Activated CD4-positive, CD25-positive, alpha-beta regulatory T cell (primary cell): ENCODE results near the gene LTA.

ENCODE experiments used
- DNase-seq, 4 experiments: peaks; one replicate each; lab custom pipeline; 2025; lab: John Stamatoyannopoulos, UW

LTA gene

DNA sequence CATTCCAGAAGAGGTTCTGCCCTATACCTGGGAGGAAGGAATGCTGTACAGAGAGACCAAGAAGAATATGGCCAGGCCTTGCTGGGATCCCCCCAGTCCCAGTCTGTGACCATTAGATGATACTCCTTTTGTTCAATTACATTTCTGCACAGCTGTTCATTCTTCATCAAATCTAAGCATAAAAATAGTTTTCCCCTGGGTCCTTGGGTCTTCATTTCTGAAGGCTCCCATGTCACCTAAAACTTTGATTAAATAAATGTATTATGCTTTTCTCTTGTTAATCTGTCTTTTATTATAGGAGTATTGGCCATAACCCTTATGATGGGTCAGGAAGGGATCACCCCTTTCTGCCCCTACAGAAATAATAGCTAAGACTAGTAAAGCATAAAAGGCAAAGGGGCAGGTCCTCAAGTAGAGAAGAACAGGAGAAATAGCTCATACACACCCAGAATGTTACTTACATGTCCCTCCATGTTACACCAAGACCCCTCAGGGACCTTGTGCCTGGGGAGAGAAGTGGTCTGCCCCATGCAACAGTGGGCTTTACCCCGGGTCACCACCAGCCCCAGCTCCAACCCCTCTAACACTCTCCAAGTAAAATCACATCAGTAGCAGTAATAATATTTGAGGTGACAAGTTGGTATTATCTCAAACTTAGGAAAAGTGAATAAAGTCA lies 2.1 kb upstream of the LTA start:
- no peak for DNase-seq

DNA sequence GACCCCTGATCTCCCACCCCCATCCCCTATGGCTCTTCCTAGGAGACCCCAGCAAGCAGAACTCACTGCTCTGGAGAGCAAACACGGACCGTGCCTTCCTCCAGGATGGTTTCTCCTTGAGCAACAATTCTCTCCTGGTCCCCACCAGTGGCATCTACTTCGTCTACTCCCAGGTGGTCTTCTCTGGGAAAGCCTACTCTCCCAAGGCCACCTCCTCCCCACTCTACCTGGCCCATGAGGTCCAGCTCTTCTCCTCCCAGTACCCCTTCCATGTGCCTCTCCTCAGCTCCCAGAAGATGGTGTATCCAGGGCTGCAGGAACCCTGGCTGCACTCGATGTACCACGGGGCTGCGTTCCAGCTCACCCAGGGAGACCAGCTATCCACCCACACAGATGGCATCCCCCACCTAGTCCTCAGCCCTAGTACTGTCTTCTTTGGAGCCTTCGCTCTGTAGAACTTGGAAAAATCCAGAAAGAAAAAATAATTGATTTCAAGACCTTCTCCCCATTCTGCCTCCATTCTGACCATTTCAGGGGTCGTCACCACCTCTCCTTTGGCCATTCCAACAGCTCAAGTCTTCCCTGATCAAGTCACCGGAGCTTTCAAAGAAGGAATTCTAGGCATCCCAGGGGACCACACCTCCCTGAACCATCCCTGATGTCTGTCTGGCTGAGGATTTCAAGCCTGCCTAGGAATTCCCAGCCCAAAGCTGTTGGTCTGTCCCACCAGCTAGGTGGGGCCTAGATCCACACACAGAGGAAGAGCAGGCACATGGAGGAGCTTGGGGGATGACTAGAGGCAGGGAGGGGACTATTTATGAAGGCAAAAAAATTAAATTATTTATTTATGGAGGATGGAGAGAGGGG lies 1.4 kb downstream of the LTA start:
- DNase-seq, result no peak

DNA sequence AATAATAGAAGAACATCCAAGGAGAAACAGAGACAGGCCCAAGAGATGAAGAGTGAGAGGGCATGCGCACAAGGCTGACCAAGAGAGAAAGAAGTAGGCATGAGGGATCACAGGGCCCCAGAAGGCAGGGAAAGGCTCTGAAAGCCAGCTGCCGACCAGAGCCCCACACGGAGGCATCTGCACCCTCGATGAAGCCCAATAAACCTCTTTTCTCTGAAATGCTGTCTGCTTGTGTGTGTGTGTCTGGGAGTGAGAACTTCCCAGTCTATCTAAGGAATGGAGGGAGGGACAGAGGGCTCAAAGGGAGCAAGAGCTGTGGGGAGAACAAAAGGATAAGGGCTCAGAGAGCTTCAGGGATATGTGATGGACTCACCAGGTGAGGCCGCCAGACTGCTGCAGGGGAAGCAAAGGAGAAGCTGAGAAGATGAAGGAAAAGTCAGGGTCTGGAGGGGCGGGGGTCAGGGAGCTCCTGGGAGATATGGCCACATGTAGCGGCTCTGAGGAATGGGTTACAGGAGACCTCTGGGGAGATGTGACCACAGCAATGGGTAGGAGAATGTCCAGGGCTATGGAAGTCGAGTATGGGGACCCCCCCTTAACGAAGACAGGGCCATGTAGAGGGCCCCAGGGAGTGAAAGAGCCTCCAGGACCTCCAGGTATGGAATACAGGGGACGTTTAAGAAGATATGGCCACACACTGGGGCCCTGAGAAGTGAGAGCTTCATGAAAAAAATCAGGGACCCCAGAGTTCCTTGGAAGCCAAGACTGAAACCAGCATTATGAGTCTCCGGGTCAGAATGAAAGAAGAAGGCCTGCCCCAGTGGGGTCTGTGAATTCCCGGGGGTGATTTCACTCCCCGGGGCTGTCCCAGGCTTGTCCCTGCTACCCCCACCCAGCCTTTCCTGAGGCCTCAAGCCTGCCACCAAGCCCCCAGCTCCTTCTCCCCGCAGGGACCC lies 2.3 kb downstream of the LTA start:
- no peak for DNase-seq

DNA sequence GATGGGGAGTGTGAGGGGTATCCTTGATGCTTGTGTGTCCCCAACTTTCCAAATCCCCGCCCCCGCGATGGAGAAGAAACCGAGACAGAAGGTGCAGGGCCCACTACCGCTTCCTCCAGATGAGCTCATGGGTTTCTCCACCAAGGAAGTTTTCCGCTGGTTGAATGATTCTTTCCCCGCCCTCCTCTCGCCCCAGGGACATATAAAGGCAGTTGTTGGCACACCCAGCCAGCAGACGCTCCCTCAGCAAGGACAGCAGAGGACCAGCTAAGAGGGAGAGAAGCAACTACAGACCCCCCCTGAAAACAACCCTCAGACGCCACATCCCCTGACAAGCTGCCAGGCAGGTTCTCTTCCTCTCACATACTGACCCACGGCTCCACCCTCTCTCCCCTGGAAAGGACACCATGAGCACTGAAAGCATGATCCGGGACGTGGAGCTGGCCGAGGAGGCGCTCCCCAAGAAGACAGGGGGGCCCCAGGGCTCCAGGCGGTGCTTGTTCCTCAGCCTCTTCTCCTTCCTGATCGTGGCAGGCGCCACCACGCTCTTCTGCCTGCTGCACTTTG lies 3.3 kb downstream of the LTA start, which contains the start of gene TNF:
TNF (plus strand) TSS at position 231 of the 567 bp plus-strand sequence; CDS start at position 408, 177 bp downstream.
- DNase-seq, result peak in 2 of 4 experiments; percentile 68 to 72

DNA sequence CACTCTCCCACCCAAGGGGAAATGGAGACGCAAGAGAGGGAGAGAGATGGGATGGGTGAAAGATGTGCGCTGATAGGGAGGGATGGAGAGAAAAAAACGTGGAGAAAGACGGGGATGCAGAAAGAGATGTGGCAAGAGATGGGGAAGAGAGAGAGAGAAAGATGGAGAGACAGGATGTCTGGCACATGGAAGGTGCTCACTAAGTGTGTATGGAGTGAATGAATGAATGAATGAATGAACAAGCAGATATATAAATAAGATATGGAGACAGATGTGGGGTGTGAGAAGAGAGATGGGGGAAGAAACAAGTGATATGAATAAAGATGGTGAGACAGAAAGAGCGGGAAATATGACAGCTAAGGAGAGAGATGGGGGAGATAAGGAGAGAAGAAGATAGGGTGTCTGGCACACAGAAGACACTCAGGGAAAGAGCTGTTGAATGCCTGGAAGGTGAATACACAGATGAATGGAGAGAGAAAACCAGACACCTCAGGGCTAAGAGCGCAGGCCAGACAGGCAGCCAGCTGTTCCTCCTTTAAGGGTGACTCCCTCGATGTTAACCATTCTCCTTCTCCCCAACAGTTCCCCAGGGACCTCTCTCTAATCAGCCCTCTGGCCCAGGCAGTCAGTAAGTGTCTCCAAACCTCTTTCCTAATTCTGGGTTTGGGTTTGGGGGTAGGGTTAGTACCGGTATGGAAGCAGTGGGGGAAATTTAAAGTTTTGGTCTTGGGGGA lies 4.0 kb downstream of the LTA start:
- no peak for DNase-seq

DNA sequence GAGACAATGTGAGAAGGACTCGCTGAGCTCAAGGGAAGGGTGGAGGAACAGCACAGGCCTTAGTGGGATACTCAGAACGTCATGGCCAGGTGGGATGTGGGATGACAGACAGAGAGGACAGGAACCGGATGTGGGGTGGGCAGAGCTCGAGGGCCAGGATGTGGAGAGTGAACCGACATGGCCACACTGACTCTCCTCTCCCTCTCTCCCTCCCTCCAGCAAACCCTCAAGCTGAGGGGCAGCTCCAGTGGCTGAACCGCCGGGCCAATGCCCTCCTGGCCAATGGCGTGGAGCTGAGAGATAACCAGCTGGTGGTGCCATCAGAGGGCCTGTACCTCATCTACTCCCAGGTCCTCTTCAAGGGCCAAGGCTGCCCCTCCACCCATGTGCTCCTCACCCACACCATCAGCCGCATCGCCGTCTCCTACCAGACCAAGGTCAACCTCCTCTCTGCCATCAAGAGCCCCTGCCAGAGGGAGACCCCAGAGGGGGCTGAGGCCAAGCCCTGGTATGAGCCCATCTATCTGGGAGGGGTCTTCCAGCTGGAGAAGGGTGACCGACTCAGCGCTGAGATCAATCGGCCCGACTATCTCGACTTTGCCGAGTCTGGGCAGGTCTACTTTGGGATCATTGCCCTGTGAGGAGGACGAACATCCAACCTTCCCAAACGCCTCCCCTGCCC lies 4.9 kb downstream of the LTA start:
- peak in 1 of 4 experiments; percentile 26 for DNase-seq

DNA sequence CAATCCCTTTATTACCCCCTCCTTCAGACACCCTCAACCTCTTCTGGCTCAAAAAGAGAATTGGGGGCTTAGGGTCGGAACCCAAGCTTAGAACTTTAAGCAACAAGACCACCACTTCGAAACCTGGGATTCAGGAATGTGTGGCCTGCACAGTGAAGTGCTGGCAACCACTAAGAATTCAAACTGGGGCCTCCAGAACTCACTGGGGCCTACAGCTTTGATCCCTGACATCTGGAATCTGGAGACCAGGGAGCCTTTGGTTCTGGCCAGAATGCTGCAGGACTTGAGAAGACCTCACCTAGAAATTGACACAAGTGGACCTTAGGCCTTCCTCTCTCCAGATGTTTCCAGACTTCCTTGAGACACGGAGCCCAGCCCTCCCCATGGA lies 5.5 kb downstream of the LTA start:
- no peak for DNase-seq

DNA sequence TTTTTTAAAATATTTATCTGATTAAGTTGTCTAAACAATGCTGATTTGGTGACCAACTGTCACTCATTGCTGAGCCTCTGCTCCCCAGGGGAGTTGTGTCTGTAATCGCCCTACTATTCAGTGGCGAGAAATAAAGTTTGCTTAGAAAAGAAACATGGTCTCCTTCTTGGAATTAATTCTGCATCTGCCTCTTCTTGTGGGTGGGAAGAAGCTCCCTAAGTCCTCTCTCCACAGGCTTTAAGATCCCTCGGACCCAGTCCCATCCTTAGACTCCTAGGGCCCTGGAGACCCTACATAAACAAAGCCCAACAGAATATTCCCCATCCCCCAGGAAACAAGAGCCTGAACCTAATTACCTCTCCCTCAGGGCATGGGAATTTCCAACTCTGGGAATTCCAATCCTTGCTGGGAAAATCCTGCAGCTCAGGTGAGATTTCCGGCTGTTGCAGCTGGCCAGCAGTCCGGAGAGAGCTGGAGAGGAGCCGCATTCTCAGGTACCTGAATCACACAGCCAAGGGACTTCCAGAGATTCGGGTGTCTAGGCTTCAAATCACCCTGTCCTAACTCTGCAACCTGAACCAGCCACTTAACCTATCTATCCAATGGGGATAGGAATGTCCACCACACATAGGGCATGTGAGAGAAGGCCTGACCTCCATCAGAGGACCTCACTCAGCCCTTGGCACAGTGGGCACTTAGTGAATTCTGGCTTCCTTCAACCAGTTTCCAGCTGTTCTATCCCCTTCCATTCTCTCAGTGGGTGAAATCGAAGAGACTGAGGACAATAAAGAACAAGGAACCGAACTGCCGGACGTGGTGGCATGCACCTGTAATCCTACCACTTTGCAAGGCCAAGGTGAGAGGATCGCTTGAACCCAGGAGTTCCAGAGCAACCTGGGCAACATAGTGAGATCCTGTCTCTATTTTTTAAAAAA lies 6.4 kb downstream of the LTA start:
- no peak for DNase-seq

DNA sequence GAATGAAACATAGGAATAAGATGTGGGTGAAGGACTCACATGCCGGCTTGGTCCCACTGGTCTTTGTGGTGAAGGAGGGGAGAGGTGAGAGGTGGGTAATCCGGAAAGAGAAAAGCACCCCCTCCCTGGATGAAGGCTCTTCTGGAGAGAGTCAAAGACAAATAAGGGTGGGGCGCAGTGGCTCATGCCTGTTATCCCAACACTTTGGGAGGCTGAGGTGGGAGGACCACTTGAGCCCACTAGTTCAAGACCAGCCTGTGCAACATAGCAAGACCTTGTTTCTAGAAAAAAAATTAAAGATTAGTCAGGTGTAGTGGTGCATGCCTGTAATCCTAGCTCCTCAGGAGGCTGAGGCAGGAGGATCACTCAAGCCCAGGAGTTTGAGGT lies 7.0 kb downstream of the LTA start:
- DNase-seq, result no peak

DNA sequence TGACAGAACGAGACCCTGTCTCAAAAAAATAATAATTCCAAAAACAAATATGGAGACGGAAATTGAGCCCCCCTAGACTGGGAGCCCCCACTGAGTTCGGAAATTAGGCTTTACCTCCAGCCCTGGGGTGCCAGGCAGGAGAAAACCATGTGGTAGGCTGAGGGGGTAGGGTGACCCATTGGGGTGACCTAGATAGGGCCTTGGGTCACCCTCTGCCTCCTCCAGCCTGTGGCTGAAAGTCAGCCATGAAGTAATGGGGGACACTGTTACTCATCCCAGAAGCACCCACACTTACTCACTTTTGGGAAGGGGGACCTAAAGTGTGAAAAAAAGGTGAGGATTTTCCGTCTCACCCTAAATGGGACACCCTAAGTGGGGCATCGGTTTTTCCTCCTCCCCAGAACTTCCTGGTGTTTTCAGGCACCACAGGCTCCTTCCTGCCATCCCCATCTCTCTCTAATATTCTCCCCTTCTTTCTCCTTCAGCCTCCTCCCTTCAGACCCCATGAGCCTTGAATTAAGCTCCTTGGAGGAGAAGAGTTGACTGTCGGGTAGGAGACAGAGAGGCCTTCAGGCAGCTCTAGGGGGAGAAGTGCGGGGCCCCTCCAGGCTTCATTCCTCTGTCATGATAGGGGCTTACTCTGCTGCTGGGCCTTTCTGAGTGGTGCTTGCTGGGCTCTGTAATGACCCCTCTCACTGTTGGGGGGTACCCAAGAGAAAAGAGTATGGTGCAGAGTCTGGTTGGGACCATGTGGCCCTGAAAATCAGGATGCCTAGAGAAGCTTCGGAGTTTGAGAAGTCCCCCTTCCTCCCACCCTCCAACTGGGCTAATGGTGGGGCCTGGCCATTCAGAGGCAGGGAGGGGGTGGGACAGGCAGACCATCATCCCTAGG lies 7.7 kb downstream of the LTA start:
- DNase-seq, result no peak

DNA sequence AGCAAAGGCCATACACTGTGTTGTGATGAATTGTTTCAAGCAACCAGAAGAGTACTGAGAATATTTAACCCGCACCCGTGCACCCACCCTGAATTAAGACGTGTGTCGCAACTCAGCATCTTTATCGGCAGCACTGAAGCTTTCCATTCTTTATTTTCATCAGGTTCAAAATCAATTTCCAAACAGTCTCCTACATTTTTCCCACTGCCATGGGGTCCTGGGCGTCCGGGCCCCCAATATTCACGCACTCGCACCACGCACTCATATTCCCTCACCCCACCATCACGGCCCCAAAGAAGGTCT lies 8.3 kb downstream of the LTA start:
- DNase-seq, result no peak

DNA sequence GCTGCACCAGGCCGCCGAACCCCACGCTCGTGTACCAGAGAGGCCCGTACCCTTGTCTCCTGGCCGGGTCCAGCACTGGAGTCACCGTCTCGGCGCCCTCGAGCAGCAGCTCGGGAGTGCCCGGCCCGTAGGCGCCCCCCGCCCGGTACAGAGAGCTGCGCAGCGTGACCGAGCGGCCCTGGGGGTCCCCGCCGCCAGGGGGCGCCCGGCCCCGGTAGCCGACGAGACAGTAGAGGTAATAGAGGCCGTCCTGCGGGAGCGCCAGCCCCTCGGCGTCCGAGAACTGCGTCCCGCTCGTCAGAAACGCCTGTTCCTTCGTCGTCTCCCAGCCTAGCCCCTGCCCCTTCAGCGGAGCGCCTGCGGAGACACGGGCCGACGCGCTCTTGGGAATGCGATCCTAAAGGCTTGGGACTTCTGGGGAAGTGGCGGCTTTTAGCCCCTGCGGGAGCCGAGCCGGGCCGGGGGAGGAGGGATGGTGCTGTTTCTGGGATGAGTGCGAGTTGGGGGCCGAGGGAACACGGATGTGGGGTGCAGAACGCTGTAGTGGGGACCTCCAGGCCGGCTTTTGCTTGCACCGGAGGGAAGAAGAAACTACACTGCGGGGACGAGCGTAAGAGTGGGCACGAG lies 8.8 kb downstream of the LTA start:
- DNase-seq, result peak; percentile 77 to 89 (median 87)

DNA sequence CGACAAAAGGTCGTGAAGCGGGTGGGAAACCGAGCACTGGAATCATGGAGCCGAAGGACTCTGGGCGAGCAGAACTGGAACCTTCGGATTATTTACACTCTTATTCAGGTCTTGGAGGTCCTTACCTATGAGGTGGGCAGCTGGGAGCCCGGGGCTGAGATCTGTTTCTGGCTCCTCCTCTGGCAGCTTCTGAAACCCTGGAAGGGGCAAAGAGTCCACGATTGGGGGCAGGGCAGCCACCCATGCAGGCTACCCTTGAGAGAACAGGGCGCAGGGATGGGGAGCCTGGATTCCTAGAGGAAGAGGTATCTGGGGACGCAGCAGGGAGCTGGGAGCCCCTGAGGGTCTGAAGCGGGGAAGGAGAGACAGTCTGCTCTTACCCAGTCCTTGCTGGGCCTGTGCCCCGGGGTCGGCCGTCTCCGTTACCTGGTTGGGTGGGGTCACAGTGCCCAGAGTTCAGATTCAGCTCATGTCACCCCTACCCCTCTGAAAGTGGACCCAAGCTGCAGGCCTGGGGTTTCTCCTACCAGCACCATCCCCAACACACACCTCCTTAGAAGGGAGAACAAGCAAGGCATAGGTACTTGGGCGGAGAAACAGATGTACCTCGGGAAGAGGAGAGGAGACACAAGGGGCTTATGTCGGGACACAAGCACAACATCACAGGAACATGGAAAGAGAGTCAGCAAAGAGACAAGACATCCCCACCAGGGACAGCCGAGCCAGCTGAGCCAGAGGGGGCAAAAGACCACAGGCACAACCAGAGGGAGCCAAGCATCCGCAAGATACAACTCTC lies 9.5 kb downstream of the LTA start:
- no peak for DNase-seq

DNA sequence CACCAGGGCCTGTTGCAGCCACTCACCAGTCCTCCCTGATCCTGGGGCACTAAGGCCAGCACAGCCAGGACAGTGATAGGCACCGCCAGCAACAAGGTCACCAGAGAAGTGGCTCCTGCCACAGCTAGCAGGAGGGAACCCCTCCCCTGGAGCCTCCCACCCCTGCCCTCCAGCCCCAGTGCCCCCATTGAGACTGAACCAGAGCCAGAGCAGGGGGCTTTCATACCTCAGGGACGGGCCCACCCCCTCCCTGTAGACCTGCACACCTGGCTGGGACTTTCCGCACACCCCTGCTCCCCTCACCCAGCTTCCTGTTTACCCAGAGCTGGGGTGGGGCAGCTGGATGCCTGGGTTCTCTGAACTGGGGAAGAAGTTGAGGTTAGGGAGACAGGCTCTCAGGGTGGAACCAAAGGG lies 10.1 kb downstream of the LTA start, which contains the start of gene LTB:
LTB (minus strand) TSS at position 195 of the 414 bp plus-strand sequence; CDS start at position 188, 7 bp downstream.
- peak in 3 of 4 experiments; percentile 25 to 72 (median 66) for DNase-seq

DNA sequence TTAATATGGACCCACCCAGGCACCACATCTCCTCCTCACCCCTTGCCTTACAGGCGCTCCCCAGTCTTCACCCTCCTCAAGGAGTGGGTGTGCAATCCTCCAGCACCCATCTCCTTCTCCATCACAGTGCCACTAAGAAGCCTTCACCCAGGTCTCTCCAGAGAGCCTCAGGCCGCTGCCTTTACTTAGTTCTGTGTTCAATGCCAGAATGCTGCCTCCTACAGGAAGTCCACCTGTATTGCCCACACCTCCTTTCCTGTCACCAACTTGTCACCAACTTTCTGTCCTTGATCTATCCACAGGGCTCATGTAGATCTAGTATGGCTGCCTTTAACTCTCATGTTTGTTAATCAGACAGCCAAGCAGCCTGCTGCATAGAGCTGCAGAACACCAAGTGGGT lies 13.4 kb downstream of the LTA start:
- DNase-seq, result no peak

DNA sequence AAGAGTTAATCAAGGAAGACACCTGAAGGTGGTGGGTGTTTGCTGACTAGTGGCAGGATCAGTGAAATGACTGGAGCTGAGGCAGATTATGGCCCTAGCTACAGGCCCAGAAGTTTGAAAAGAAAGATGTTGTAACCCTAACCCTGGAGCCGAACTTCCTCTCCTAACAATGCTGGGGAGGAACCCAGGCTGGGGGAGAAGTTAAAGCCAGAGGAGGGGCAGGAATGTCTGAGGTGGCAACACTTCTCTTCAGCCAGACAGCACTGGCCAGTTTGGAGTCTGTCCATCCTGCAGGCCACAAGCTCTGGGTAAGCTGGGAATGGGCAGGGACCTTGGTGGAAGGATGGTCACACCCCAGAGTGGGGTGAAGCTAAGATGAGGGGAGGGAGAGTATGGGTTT lies 13.9 kb downstream of the LTA start, which contains the start of gene LST1:
LST1 (plus strand) TSS at position 270 of the 400 bp plus-strand sequence. CDS start 1,023 bp downstream, outside the sequence.
- DNase-seq, result no peak
